Esophagus mucosa (tissue), 1 donor: ENCODE results near the gene OR6K2. TPM values are rescaled to one million over a fixed set of nuclear protein-coding genes. Genes with fewer than 3 reads are reported as not detected.

Experiments used
- ATAC-seq: fragments of 200-7000 bp; cut with Tn5 transposase; one replicate; pipeline ENCODE4 v1.9.1; 2020
- total RNA-seq: library from RNA; stranded (reverse); gene quantifications from one replicate; pipeline ENCODE4 v1.2.4, GENCODE V29; 2023
- donor health status: DM: yes; HTN: yes; CAD: no.

OR6K2 gene
- total RNA-seq, 1 donor from 2014 or later, result not detected

DNA sequence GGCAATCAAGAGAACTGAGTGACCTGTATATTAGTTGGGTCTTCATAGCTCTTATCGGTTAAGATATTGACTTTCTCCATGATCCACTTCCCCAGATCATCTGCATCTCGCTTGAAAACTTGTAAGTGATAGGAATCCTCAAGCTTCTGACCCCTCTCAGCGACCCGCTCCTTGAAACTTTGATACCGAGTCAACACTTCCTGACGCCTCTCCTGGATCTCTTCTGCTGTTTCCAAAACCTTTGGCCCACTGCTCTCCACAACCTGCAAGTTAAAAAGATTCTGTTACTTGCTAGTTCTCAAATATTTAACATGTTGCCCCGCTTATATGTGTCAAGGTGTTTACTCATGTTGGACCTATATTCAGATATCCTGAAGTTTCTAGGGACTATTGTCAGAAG lies 15.4 kb downstream of the OR6K2 start:
- no peak for ATAC-seq

DNA sequence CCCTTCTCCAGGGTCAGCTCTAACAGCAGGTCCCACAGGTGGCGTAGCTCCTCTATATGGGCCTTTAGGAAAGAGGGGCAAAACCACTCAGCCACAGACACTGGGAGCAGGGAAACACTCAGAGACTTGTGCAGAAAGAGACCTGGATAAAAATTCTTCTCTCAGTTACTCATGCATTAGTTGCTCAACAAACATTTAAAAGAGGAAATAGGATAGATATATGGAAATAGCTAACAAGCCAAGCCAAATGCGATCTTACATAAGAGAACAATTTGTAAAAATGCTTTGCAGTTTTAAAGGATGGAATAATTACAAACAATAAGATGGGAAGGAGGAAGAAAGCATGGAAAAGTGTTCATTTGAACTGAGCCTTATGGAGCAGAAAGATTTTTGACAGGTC lies 18.8 kb downstream of the OR6K2 start:
- no peak for ATAC-seq

- ATAC-seq, result no peak
Measured at GRCh38 chr1:158679289-158679688, 21.2 kb downstream of the OR6K2 start.

DNA sequence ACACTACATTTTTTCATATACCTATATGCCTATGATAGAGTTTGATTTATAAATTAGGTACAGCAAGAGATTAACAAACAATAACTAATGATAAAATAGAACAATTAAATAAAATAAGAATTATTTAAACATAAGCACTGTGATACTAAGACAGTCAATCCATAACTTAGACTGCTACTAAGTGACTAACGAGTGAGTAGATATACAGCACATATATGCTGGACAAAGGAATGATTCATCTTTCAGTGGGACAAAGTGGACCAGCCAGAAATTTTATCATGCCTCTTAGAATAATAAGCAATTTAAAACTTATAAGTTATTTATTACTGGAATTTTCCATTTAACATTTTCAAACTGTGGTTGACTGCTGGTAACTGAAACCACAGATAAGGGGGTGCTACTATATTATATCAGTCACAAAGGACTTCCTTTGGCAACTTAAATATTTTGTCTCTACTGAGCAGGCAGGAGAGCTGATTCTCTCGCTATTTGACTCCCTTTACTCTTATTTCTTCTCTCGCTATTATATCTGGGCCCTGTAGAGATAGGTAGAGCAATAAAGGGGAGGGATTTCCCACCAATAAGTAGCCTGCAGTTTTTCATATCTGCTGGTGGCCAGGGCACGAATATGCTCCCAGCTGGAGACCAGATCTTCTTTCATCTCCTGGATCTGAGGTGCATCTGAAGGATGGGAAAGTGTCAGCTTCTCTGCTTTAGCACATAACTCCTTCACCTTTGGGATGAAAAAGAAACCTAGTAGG lies 24.7 kb downstream of the OR6K2 start:
- no peak for ATAC-seq

DNA sequence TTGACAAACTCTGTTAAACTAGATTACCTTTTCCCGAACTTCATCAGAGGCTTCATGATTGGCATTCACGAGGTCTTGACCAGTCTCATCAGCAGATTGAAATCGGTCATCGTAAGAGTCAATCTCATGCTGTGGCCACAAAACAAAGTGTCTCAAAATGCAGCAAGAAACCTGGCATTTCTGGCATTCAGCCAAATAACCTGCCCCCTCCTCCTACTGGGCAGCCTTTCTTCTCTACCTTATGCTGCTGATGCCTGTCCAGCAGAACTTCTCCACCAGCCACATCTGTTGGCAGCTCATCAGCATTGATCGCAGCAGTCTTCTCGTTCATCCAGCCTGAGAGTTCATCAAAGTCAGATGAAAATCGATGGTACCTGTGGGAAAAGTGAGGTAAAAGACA lies 26.1 kb downstream of the OR6K2 start:
- no peak for ATAC-seq

GRCh38 chr1:158666037-158666436 lies 34.4 kb downstream of the OR6K2 start:
- no peak for ATAC-seq

DNA sequence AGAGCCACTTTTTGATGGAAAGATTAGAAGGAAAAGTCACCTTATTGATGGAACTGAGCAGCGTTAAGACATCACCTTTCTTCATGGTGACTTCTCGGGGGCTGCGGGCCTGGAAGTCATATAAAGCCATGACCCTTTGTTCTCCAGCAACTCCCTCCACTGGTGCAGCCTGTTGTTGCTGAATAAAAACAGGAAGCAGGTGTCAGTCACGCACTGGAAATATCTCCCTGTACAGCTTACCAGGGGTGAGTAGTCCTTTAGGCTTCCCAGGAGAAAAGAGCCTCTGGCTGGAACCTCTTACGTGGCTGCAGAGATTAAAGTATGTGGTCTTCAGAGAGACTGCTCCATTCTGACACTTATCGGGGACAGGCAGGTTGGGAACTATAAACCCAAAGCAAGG lies 45.9 kb downstream of the OR6K2 start:
- ATAC-seq, result no peak

DNA sequence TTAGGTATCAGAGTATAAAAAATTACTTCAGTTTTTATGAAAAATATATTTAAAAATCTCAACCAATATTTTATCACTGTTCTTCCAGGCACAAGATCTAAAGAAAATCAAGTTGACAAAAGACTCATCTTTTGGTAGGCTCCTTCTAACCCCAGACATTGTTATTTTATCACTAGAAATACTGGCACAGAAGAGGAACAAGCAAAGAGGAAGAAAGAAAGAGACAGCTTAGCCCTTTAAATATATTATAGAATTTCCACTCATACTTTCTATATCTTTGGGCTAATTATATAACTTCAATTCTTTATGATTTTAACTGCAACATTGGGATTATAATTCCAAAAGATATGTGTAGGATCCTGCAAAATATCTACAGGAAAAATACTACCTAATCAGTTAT lies 46.4 kb downstream of the OR6K2 start:
- no peak for ATAC-seq

- ATAC-seq, result no peak
Measured at GRCh38 chr1:158652721-158653334, 47.6 kb downstream of the OR6K2 start.

Other genes starting within 250 kb of the OR6K2 start
- not detected for gene OR10K1, start 238.8 kb downstream of the OR6K2 start, total RNA-seq
- gene OR10R2, start 228.4 kb downstream of the OR6K2 start, total RNA-seq, result not detected
- not detected for gene OR6Y1, start 146.2 kb downstream of the OR6K2 start, total RNA-seq
- not detected for gene OR6P1, start 130.1 kb downstream of the OR6K2 start, total RNA-seq
- gene OR10X1, start 120.8 kb downstream of the OR6K2 start, total RNA-seq, result not detected
- not detected for gene OR10Z1, start 95.4 kb downstream of the OR6K2 start, total RNA-seq
- gene SPTA1, start 13.9 kb downstream of the OR6K2 start, total RNA-seq, result not detected
- not detected for gene OR6K3, start 20.1 kb upstream of the OR6K2 start, total RNA-seq
- not detected for gene OR6K6, start 54.1 kb upstream of the OR6K2 start, total RNA-seq
- gene OR6N1, start 71.5 kb upstream of the OR6K2 start, total RNA-seq, result not detected
- gene OR6N2, start 80.6 kb upstream of the OR6K2 start, total RNA-seq, result not detected
- 0.52 TPM for gene MNDA, start 130.7 kb upstream of the OR6K2 start, total RNA-seq
- gene PYHIN1, start 230.9 kb upstream of the OR6K2 start, total RNA-seq, result 0.44 TPM